Myocyte (in vitro differentiated cells): Measurements from ENCODE around the gene AMACR. TPM values are rescaled to one million over a fixed set of nuclear protein-coding genes. Genes with fewer than 3 reads are reported as not detected.
A peak's percentile ranks its signal among the peaks of the same experiment; 100 is the strongest.

ENCODE experiments used
- DNase-seq: peaks from one replicate; pipeline ENCODE4 v3.0.0-alpha.2; 2012; ENCODE audit warnings: low read depth
- total RNA-seq: library from RNA; depleted of rRNA; stranded (reverse); fragments of >200 nt; gene quantifications from 2 replicates; pipeline ENCODE4 v1.2.3, GENCODE V29; 2014

Gene AMACR
- total RNA-seq, 1 donor from 2014 or later, result 45.7 TPM

DNA sequence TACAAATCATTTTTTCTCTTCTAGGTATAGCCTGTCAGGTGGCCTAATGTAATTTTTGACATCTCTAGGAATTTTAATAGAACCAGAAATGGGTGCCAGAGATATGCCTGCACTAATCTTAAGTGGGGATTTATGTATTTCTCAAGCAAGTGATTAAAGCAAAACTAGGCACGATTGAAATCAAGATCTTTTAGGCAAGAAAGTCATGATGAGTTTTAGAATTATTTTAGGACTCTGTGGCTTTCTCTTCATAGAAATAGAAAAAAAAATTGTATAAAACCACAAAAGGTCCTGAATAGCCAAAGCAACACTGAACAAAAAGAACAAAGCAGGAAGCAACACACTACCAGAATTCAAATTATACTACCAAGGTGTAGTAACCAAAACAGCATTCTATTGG, 952 bp upstream of the AMACR start:
- peak; percentile 18 for DNase-seq

DNA sequence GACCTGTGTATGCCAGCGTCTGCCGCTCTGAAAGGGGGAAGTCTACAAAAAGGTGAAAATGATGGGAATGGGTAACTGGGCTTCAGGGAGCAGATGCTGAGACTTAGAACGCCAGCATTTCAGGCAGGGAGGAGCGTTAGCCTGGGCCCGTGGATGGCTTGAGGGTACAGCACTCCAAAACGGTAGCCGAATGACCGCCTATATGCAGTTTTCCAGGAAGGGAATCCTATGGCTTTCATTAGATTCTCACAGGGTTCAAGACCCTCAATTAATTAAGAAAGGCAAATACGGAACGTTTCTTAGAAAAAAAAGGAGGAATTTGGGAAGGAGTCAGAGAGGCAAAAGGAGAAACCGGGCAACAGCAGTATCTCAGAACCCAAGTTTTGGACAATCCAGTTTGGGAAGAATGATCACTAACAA, 639 bp downstream of the AMACR start:
- DNase-seq, result peak; percentile 25

DNA sequence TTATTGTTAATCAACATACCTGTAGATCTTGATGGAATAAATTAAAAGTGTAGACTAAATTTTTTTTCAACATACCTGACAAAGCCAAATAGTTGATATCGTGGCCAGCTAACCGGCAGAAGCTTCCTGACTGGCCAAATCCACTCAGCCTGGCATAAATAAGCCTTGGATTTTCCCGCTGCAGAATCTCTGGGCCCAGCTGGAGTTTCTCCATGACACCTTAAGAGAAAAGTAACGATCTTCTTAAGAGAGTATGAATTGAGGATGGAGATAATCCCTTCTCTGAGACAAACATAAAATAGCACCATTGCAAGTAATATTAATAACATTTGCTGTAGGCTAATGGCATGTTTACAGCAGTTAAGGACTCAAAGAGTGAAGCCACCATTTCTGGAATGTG, 2.2 kb downstream of the AMACR start:
- no peak for DNase-seq

DNA sequence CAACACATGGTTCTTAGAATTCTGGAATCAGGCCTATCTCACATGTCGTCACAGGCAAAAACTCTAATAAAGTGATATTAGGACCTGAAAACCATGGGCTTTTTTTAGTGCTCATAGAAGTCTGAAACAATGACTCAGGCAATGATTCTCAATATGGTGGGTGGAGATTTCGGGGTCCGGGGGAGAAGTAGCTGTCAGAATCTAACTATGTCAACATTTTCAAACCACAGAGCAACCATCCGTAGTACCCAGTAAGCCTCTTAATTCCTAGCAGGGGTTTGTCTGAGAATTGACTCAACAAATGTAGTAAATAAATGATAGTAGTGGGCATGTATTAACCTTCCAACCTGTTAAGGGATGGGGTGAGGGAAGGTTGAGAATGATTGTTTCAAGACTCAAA, 2.6 kb downstream of the AMACR start:
- no peak for DNase-seq

DNA sequence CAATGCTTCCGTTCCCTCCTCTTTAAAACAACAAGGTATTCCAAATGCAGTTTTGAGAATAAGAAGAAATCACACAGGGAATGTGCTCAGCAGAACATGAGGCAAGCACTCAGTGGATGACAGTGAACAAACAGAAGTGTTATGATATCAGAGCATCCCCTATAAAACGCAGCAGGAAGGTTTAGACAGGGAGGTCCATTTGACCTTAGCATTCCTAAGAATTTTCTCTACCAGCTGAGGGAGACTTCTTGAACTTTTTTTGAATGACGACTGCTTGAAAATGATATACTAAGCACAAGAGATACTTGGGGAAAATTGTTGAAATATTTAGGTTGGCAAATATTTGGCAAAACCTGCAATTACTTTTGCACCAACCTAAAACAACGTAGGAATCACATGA, 3.9 kb downstream of the AMACR start:
- no peak for DNase-seq

DNA sequence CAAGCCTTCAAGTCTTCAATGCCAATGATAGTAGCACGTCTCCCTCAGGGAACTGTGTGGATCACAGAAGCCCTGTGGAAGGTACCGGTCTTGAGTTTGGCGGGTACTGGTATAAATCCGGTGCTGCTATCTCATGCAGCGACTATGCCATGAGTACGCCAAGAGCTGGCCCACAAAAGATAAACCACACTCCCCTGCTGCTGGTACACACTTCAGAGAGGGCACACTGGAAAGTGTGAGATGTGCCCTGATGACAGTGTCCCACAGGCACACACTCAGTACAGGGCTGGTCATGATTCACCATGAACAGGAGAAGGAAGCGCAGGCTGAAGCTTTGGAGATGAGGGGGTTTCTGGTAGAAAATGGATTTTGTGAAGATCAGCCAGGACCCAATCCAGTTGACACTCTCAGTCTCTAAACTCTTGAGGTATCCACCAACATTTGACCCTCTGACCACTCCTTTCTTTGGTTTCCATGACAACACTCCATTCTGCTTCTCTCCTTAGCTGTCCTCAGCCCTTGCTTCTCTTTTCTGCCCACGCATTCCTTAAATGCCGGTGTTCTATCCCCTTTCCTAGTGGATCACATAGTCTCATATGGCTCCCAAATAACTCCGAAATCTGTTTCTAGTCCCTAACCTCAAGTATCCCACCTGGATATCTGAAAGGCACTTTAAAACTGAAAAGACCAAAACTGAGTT, 5.1 kb downstream of the AMACR start:
- no peak for DNase-seq

DNA sequence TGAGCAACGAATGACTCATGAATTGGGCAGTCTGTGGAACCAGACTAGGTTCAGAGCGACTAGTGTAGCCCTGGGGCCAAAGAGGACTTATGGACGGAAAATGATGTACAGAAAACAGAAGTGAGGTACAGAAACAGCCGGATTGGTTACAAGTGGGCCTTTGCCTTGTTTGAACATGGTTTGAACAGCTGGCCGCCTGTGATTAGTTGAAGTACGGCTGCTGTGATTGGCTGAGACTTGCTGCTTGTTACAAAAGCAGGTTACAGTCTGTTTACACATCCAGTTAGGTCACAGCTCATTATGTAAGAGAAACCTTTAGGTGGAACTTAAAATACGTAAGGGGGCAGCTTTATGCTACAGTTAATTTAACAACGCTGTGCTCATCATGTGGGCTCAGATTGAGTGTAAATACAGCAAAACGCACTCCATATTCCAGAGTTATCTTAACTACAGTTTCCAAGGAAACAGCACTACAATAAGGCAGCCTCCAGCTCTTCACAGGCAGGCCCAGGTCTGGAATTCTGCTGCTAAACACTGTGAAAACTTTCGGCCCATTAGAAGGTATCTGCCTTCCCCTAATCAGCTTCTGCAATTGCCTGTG, 6.5 kb downstream of the AMACR start:
- DNase-seq, result no peak

DNA sequence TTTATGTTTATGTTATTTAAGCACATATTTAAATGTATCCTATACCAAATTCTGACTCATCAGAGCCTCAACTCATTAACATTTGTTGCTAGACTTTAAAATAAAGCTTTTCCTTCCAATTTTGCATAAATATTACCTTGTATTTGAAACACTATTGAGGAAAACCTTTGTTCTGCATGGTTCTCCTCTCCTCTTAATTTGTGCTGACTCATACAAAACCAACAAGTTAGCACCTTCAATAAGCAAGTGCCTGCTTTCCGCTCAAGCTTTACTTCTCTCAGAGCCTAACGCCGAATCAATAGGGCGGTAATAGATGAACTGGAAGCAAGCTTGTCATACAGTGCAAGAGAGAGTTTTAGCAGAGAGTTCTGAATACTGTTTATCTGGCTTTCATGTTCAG, 7.9 kb downstream of the AMACR start:
- DNase-seq, result no peak

DNA sequence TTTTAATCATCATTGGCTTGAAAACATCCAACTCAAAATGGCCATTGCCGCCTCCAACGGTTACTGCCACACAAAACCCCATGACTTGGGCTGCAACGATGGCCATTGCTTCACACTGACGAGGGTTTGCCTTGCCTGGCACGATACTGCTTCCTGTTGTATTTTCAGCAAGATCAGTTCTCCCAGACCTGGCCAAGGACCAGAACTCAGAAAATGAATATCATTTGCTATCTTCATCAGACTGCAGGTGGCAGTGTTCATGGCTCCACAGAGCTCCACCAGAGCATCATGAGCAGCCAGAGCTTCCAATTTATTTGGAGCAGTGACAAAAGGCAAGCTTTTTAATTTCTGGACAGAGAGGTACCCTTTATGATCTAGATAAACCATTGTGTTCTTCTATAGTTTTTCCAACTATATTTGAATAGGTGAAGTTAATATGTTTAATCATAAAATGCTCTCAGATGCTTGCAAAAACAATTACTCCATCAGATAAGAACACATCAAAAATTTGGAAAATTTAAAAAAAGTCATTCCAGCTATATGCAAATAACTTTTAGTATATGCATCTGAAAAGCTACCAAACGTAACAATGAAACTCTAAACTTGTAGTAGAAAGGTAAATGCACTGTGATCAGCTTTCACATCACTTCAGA, 10.4 kb downstream of the AMACR start:
- DNase-seq, result peak; percentile 81

DNA sequence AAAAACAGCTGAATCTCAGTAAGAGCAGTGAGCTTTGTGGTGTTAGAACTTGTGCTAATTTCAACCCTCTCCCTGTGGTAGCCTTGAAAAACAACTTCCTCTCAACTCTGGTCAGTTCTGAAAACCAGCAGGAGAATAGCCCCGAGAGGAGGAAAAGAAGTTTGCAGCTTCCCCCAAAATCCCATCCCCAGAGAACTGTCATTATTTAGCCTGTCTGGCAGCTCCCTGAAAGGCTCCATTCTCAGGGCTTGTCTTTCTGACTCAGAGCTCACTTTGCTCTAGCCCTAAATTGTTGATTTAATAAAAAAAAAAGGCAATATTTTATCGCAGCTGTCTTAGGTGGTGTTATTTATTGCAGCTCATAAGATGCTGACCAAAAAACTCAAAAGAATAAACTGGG, 12.0 kb downstream of the AMACR start:
- no peak for DNase-seq

DNA sequence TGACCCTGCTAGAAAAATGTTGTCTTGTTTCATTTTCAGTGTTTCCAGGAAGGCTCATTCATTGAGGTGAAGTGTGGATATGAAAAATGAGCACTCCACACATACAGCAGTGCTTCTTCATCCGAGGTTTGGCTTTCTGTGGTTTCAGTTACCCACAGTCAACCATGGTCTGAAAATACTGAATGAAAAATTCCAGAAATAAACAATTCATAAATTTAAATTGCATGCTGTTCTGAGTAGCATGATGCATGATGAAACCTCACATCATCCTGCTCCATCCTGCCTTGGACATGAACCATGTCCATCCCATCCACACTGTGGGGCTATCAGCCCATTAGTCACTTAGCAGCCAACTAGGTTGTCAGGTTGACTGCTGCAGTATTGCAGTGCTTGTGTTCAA, 13.0 kb downstream of the AMACR start:
- DNase-seq, result no peak

DNA sequence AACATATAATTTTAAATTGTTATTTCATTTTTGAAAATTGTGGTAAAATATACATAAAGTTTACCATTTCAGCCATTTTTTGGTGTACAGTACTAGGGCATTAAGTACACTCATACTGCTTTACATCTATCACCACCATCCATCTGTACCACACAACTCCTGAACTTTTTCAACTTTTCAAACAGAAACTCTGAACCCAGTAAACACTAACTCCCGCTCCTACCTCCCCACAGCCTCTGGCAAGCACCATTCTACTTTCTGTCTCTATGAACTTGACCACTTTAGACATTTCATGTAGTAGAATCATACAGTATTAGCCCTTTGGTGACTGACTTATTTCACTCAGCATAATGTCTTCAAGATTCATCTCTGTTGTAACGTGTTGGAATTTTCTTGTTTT, 15.0 kb downstream of the AMACR start:
- DNase-seq, result no peak

DNA sequence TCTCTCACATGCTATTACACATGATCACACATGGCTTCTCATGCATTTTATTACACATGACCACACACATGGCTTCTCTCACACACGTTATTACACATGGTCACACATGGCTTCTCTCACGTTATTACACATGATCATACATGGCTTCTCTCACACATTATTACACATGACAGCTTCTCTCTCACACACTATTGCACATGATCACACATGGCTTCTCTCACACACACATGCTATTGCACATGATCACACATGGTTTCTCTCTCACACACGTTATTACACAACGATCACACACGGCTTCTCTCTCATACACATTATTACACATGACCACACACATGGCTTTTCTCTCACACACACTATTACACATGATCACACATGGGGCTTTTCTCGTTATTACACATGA, 22.4 kb downstream of the AMACR start:
- no peak for DNase-seq

DNA sequence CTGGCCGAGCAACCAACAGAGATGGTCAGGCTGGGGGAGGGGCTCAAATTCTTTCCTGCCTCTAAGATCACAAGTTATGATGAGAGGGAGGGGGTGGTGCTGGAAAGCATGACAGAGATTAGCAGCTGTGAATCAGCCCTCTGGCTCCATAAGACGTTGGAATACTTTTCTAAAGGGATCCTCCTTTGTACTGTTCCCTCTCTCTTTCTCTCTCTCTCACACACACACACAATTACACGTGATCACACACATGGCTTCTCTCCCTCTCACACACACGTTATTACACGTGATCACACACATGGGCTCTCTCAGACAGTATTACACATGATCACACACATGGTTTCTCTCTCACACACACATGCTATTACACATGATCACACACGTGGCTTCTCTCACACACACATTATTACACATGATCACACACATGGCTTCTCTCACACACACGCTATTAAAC, 23.2 kb downstream of the AMACR start, which contains the start of gene SLC45A2:
TSS of gene SLC45A2 (minus strand) at position 23 of the 454 bp plus-strand sequence. CDS start 110 bp downstream, outside the sequence.
- DNase-seq, result peak; percentile 57

DNA sequence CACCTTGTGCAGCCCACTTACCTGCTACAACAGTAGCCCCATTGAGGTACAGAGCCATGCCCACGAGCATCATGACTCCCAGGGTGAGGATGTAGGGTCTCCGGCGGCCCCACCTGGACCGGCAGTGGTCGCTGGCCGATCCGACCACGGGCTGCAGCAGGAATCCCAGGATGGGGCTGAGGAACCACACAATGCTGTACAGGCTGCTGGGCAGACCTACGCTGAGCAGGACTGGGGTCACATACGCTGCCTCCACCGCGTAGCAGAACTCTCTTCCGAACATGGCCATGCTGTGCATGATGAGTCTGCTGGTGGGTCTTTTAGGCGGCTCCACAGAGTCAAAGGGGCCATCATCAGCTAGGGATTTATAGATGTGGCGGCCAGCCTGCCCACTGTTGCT, 23.7 kb downstream of the AMACR start:
- no peak for DNase-seq

DNA sequence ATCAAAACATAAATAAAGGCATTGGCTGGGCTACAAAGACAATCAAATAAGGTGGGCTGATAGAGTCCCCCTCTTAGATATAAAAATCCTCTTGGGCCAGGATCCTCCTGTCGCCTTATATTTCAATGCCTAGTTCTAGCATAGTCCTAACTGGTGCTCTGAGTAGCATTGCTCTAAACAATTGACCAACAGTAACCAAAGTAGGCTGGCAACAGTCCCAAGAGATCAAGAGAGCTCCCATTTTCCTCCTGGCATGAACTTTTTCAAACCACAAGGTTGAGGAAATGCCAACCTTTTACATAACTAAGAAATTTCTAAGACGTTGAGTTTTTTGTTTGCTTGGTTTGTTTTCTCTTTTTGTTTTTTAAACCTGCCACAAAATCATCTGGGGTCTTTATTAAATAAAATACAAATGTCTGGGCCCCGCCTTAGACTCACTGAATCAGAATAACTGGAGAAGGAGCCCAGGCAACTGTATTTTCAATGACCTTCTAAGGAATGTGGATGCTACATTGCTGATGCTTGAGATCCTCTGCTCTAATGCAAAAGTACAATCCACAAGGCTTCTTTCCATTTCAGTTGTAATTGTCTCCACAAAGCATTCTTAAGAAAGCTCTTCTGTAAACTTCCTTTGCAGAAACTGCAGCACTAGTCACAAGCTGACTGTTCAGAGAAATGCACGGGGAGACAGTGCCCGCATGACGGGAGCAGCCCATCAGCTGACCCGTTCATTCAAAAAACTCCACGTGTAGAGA, 26.3 kb downstream of the AMACR start:
- DNase-seq, result peak; percentile 72

DNA sequence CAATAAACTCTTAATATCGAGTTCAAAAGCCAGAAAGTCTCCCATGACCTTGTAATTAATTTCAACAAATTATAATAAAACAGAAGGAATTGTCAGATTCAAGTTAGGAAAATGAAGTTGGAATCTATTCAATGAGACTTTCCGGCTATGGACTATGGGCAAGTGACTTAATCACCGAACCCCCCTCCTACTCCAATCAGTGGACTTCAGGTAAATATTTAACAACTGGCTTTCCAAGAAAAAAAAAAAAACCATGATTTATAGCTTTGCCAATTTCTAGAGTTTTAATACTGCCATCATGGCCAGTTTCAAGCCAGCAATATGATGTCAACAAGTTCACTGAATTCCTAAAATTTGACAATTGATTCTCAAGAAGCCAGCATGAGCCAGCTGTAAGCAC, 27.8 kb downstream of the AMACR start:
- no peak for DNase-seq

DNA sequence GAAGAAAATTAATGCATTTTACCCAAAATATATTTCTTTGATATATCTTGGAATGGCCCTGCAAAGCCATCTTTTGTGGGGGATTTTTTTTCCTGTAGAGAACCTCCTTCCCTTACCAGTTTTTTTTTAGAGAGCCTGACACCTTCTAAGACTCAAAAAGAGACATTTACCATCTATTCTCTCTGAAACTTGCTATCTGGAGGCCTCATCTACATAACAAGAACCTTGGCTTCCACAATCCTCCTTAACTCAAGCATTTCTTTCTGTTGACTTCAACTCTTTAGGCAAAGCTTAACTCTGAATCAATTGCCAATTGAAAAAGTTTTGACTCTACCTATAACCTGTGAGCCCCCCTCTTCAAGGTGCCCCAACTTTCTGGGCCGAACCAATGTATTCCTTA, 29.5 kb downstream of the AMACR start:
- DNase-seq, result no peak

DNA sequence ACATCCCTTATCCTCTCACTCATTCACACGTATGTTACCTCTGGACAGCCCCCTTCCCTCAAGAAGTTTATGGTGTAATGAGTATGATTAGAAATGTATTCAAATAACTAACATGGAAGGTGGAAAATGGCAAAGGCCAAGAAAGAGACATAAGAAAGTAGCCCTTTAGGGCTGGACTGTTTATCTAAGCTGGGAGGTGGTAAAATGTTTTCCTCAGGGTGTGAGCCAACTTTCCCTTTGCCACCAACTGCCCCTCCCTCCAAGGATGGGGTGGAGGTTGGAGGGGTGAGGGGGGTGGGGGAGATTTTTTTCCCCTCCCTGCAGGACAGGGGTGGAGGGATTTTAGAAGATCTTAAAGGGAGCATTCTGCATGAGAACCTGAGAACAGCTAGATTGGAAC, 31.5 kb downstream of the AMACR start:
- no peak for DNase-seq

DNA sequence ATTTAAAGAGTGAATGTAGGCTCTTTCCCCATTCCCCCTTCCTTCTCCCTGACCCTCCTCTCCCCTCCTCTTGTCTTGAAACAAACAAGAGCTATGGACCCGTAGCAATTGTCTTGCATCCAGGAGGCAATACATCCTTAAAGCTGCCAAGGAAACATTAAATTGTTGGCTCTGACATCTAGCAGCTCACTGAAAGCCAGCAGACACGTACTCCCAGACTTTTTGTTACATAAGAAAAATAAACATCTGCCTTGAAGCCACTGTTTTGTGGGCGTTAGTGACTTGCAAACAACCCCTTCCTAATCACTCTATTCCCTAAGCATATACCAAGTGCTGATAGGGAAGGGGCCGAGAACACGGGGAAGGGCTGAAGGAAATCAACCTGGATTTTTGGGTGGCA, 32.0 kb downstream of the AMACR start:
- DNase-seq, result no peak

DNA sequence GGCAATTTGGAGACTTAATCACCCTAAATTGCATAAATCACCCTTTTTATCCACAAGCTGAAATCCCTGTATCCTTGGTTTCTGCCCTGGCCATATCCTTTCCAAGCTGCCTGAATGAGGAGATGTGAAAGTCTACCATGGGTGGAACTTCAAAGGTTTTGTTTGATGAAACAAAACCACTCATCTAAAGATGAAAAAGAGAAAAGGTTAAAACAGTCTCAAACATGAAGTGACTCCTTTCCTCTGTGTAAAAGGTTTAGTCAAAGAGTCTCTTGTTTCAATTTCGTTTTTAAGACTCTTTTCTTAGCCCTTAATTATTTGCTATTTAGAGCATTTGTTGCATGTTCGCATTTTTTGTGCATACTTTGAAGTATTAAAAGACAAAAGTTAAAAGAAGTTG, 34.6 kb downstream of the AMACR start:
- no peak for DNase-seq
